HEK293 (cell line): ENCODE measurements around the gene LINC00237.

Experiments
- CTCF ChIA-PET: fragments of 350-600 bp; formaldehyde crosslinking; extraction: SDS; loops from one replicate; lab custom pipeline; 2021; ENCODE audit warnings: antibody characterized with exemption; lab: Yijun Ruan, JAX
- POLR2A ChIA-PET: fragments of 300-600 bp; formaldehyde crosslinking; extraction: SDS; loops from one replicate; lab custom pipeline; 2020; ENCODE audit warnings: antibody characterized with exemption, inconsistent platforms; lab: Yijun Ruan, JAX
- H3K27ac ChIP-seq: fragments of 200-500 bp; sonication (Bioruptor generic); 2 replicates; pipeline ENCODE4 v1.5.1; 2014; ENCODE audit warnings: low read depth, low read length, control low read depth, inconsistent platforms; ENCODE audit errors: extremely low read depth
- H3K36me3 ChIP-seq, 2 experiments: fragments of 200-500 bp in 1 of 2; sonication (Bioruptor generic) in 1 of 2; 1 replicate in 1 of 2; 2 replicates in 1 of 2; pipeline ENCODE4 v1.5.1; 2014 to 2017; ENCODE audit warnings: inconsistent platforms in 2 of 2, low read length in 2 of 2; ENCODE audit not compliant: control insufficient read depth in 2 of 2, insufficient read depth in 1 of 2
- H3K4me1 ChIP-seq: fragments of 200-500 bp; sonication (Bioruptor generic); 2 replicates; pipeline ENCODE4 v1.5.1; 2014; ENCODE audit warnings: mild to moderate bottlenecking, low read length, inconsistent platforms; ENCODE audit not compliant: control insufficient read depth, insufficient read depth
- H3K4me3 ChIP-seq: 2 replicates; pipeline ENCODE4 v1.5.1; 2011; ENCODE audit warnings: low read depth, mild to moderate bottlenecking, control low read depth, low read length, moderate library complexity
- H3K9me3 ChIP-seq: fragments of 200-500 bp; sonication (Bioruptor generic); 2 replicates; pipeline ENCODE4 v1.5.1; 2014; ENCODE audit warnings: low read depth, low read length, inconsistent platforms; ENCODE audit not compliant: control insufficient read depth, insufficient read depth
- HIC1 ChIP-seq: fragments of 450-650 bp; formaldehyde crosslinking; IDR thresholded peaks from 2 replicates; pipeline ENCODE4 v1.5.1; 2016; ENCODE audit warnings: missing biosample characterization, missing genetic modification characterization
- OSR2 ChIP-seq: fragments of 450-650 bp; formaldehyde crosslinking; IDR thresholded peaks from 2 replicates; pipeline ENCODE4 v1.5.1; 2016; ENCODE audit warnings: missing biosample characterization, missing genetic modification characterization
- SCRT1 ChIP-seq: fragments of 450-650 bp; formaldehyde crosslinking; IDR thresholded peaks from 2 replicates; pipeline ENCODE4 v1.5.1; 2016; ENCODE audit warnings: missing biosample characterization, missing genetic modification characterization, borderline replicate concordance
- SCRT2 ChIP-seq: fragments of 450-650 bp; formaldehyde crosslinking; IDR thresholded peaks from 2 replicates; pipeline ENCODE4 v1.5.1; 2016; ENCODE audit warnings: missing biosample characterization, missing genetic modification characterization
- TCF7L2 ChIP-seq: IDR thresholded peaks from 2 replicates; pipeline ENCODE4 v1.6.1; 2011; ENCODE audit warnings: low read depth, mild to moderate bottlenecking, inconsistent platforms, low read length, moderate library complexity, borderline replicate concordance
- ZBTB21 ChIP-seq: fragments of 450-650 bp; formaldehyde crosslinking; IDR thresholded peaks from 2 replicates; pipeline ENCODE4 v1.5.1; 2017; ENCODE audit warnings: missing biosample characterization, missing genetic modification characterization
- ZNF121 ChIP-seq: fragments of 450-650 bp; formaldehyde crosslinking; IDR thresholded peaks from 2 replicates; pipeline ENCODE4 v1.5.1; 2016; ENCODE audit warnings: missing biosample characterization, missing genetic modification characterization
- ZNF174 ChIP-seq: fragments of 450-650 bp; formaldehyde crosslinking; IDR thresholded peaks from 2 replicates; pipeline ENCODE4 v1.5.0; 2017; ENCODE audit warnings: missing biosample characterization, mild to moderate bottlenecking, missing genetic modification characterization
- ZNF211 ChIP-seq: fragments of 450-650 bp; formaldehyde crosslinking; IDR thresholded peaks from 2 replicates; pipeline ENCODE4 v1.5.1; 2016; ENCODE audit warnings: low read depth, missing biosample characterization, missing genetic modification characterization
- ZNF24 ChIP-seq: fragments of 450-650 bp; formaldehyde crosslinking; IDR thresholded peaks from 2 replicates; pipeline ENCODE4 v1.5.1; 2016; ENCODE audit warnings: missing biosample characterization, missing genetic modification characterization
- ZNF335 ChIP-seq: fragments of 450-650 bp; formaldehyde crosslinking; conservative IDR thresholded peaks from 2 replicates; pipeline ENCODE4 v1.5.1; 2016; ENCODE audit warnings: missing biosample characterization, missing genetic modification characterization
- ZNF391 ChIP-seq: fragments of 450-650 bp; formaldehyde crosslinking; IDR thresholded peaks from 2 replicates; pipeline ENCODE4 v1.5.1; 2016; ENCODE audit warnings: low read depth, missing biosample characterization, missing genetic modification characterization, borderline replicate concordance
- ZNF394 ChIP-seq: fragments of 450-650 bp; formaldehyde crosslinking; IDR thresholded peaks from 2 replicates; pipeline ENCODE4 v1.5.1; 2016; ENCODE audit warnings: missing biosample characterization, missing genetic modification characterization, mild to moderate bottlenecking, moderate library complexity, borderline replicate concordance
- ZNF555 ChIP-seq: fragments of 450-650 bp; formaldehyde crosslinking; conservative IDR thresholded peaks from 2 replicates; pipeline ENCODE4 v1.5.1; 2017; ENCODE audit warnings: missing biosample characterization, mild to moderate bottlenecking, missing genetic modification characterization, inconsistent platforms
- ZNF600 ChIP-seq: fragments of 450-650 bp; formaldehyde crosslinking; IDR thresholded peaks from 2 replicates; pipeline ENCODE4 v1.5.1; 2016; ENCODE audit warnings: missing biosample characterization, missing genetic modification characterization
- ZNF830 ChIP-seq: fragments of 450-650 bp; IDR thresholded peaks from 2 replicates; pipeline ENCODE4 v1.5.0; 2018; ENCODE audit warnings: missing biosample characterization, missing genetic modification characterization, low read depth, mild to moderate bottlenecking, moderate library complexity
- ZNF843 ChIP-seq: fragments of 450-650 bp; formaldehyde crosslinking; IDR thresholded peaks from 2 replicates; pipeline ENCODE4 v1.5.1; 2016; ENCODE audit warnings: missing biosample characterization, missing genetic modification characterization
- ZSCAN4 ChIP-seq: fragments of 450-650 bp; formaldehyde crosslinking; IDR thresholded peaks from 2 replicates; pipeline ENCODE4 v1.5.1; 2017; ENCODE audit warnings: missing biosample characterization, missing genetic modification characterization
- TF ChIP-seq, protein P1 (sequence below): fragments of 450-650 bp; formaldehyde crosslinking; IDR thresholded peaks from 2 replicates; pipeline ENCODE4 v1.5.1; 2016; ENCODE audit warnings: missing biosample characterization, missing genetic modification characterization
- TF ChIP-seq, protein P2 (sequence below): fragments of 450-650 bp; formaldehyde crosslinking; IDR thresholded peaks from 2 replicates; pipeline ENCODE4 v1.5.1; 2016; ENCODE audit warnings: missing biosample characterization, missing genetic modification characterization

LINC00237 gene

DNA sequence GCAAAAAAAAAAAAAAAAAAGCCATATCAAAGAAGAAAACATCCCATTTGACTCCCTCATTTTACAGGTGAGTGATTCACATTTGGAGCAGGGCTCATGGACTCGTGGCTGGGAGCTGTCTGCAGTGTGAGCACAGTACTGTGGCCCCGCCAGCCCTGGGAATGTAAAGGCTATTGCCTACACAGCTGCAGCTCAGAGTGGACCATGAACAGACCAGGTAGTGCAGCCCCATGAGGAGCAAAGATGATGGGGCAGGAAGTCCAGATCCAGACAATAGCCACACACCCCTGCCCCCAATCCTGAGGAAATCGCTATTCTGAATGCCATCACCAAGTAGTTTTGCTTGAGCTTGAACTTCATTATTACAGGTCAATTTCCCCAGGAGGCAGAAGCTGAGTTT, 55.4 kb downstream of the LINC00237 start (continued):
- TF ChIP-seq, protein P1, sequence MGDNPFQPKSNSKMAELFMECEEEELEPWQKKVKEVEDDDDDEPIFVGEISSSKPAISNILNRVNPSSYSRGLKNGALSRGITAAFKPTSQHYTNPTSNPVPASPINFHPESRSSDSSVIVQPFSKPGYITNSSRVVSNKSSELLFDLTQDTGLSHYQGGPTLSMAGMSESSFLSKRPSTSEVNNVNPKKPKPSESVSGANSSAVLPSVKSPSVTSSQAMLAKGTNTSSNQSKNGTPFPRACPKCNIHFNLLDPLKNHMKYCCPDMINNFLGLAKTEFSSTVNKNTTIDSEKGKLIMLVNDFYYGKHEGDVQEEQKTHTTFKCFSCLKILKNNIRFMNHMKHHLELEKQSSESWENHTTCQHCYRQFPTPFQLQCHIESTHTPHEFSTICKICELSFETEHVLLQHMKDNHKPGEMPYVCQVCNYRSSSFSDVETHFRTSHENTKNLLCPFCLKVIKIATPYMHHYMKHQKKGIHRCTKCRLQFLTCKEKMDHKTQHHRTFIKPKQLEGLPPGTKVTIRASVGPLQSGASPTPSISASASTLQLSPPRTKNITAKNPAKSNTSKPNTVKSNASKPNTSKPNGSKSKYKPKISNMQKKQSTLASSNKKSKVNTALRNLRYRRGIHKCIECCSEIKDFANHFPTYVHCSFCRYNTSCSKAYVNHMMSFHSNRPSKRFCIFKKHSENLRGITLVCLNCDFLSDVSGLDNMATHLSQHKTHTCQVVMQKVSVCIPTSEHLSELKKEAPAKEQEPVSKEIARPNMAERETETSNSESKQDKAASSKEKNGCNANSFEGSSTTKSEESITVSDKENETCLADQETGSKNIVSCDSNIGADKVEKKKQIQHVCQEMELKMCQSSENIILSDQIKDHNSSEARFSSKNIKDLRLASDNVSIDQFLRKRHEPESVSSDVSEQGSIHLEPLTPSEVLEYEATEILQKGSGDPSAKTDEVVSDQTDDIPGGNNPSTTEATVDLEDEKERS (tag by site-specific recombination): no peak
- TF ChIP-seq ZNF211 (tag by site-specific recombination): no peak
- TF ChIP-seq SCRT1 (tag by site-specific recombination): no peak
- no peak for TF ChIP-seq ZNF830 (tag by site-specific recombination)
- TF ChIP-seq ZBTB21 (tag by site-specific recombination): no peak

DNA sequence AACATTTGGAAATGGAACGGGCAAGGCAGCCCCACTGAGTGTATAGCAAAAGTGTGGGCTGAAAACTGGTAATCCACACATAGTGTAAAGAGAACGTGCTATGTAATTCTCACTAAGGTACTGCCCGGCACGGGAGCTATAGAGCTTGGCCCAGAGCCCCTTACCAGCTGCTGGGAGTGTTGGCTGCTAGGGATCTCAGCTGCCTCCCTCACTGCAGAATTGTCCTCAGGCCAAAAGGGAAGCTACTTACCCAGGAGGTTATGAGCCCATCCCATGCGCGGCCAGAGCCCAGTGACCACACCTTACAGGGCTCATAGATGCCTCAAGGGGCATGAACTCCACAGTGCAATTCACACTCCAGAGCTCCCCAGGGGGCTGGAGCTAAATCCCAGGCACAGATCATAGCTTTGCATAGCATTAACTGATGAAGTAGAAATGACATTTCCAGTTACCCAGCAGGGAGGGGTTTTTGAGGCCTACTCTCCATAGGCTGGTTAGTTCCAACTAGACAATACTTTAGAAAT, 56.8 kb downstream of the LINC00237 start:
- H3K9me3 ChIP-seq: no peaks in the 10 kb centered on the region
- TF ChIP-seq, protein P2, sequence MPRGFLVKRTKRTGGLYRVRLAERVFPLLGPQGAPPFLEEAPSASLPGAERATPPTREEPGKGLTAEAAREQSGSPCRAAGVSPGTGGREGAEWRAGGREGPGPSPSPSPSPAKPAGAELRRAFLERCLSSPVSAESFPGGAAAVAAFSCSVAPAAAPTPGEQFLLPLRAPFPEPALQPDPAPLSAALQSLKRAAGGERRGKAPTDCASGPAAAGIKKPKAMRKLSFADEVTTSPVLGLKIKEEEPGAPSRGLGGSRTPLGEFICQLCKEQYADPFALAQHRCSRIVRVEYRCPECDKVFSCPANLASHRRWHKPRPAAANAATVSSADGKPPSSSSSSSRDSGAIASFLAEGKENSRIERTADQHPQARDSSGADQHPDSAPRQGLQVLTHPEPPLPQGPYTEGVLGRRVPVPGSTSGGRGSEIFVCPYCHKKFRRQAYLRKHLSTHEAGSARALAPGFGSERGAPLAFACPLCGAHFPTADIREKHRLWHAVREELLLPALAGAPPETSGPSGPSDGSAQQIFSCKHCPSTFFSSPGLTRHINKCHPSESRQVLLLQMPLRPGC (tag by site-specific recombination): no peak
- no peak for TF ChIP-seq ZNF600 (tag by site-specific recombination)
- no peak for TF ChIP-seq TCF7L2
- no peak for TF ChIP-seq ZNF391 (tag by site-specific recombination)
- TF ChIP-seq ZNF121 (tag by site-specific recombination): no peak
- no peak for TF ChIP-seq ZNF394 (tag by site-specific recombination)
- TF ChIP-seq ZNF335 (tag by site-specific recombination): no peak
- TF ChIP-seq OSR2 (tag by site-specific recombination): no peak
- no peak for TF ChIP-seq ZNF174
- TF ChIP-seq HIC1 (tag by site-specific recombination): no peak
- TF ChIP-seq ZNF555 (tag by site-specific recombination): no peak
- no peak for TF ChIP-seq ZNF24 (tag by site-specific recombination)
- no peak for TF ChIP-seq ZNF843
- TF ChIP-seq, protein P1 (tag by site-specific recombination): no peak
- no peak for TF ChIP-seq ZSCAN4 (tag by site-specific recombination)
- no peak for TF ChIP-seq ZNF830 (tag by site-specific recombination)
- TF ChIP-seq SCRT2 (tag by site-specific recombination): no peak
- CTCF ChIA-PET: interaction anchor here (0.6 to 3.4 kb wide), 13 partner anchors 19 to 566 kb away, joined by 3 to 16 read pairs (median 4); partner anchors contain the start of gene KIZ
- H3K36me3 ChIP-seq: no peaks in the 10 kb centered on the region
- peaks cover 7% of the 10 kb centered on the region; the same call in 1 of the 2 replicates for H3K4me1 ChIP-seq
- POLR2A ChIA-PET: no interaction called here
- no peak overlapping the region for H3K4me3 ChIP-seq
- no peak overlapping the region for H3K27ac ChIP-seq
